ACC112 (cell line): ENCODE results near the gene UBE2V1.
"Not testable (repeated sequence)": the region's sequence is repeated elsewhere in the genome, so short reads cannot be mapped to it uniquely, and the experiment has no call there.

Experiments used
- H2AFZ ChIP-seq: fragments of 200-600 bp; sonication (generic); one replicate; pipeline ENCODE4 v1.6.0; 2017; ENCODE audit warnings: antibody characterized with exemption, low read length; ENCODE audit not compliant: unreplicated experiment
- H3K27ac ChIP-seq: fragments of 200-600 bp; sonication (generic); 2 replicates; pipeline ENCODE4 v1.5.1; 2014; ENCODE audit warnings: low read depth, mild to moderate bottlenecking, antibody characterized with exemption, low read length, moderate library complexity
- H3K27me3 ChIP-seq: fragments of 200-600 bp; sonication (generic); 2 replicates; pipeline ENCODE4 v1.6.1; 2014; ENCODE audit warnings: mild to moderate bottlenecking, antibody characterized with exemption, low read length, moderate library complexity, mixed read lengths; ENCODE audit not compliant: insufficient read depth
- H3K36me3 ChIP-seq: fragments of 200-600 bp; sonication (generic); 2 replicates; pipeline ENCODE4 v1.6.1; 2016; ENCODE audit warnings: mild to moderate bottlenecking, antibody characterized with exemption, low read length, moderate library complexity, mixed read lengths; ENCODE audit not compliant: insufficient read depth
- H3K4me1 ChIP-seq: fragments of 200-600 bp; sonication (generic); one replicate; pipeline ENCODE4 v1.6.1; 2016; ENCODE audit warnings: low read length, mixed read lengths; ENCODE audit not compliant: insufficient read depth, unreplicated experiment, control insufficient read depth
- H3K4me3 ChIP-seq: fragments of 200-600 bp; sonication (generic); 2 replicates; pipeline ENCODE4 v1.5.1; 2014; ENCODE audit warnings: mild to moderate bottlenecking, low read depth, low read length
- H3K79me2 ChIP-seq: fragments of 200-600 bp; sonication (generic); one replicate; pipeline ENCODE4 v1.6.0; 2016; ENCODE audit warnings: low read length; ENCODE audit not compliant: control insufficient read depth, unreplicated experiment, insufficient read depth

UBE2V1 gene

DNA sequence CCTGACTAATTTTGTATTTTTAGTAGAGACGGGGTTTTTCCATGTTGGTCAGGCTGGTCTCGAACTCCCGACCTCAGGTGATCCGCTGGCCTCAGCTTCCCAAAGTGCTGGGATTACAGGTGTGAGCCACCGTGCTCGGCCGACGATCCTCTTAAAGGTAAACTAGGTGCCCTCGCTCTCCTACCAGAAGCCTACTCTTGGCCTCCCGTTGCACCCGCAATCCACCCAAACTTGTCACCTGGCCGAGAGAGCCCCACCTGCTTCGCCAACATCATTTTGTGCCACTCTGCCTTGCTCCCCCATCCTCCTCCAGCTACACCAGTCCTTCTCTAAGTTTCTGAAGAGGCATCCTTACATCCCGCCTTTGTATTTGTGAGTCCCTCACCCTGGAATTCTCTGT, 10.4 kb downstream of the UBE2V1 start:
- peaks cover 38% of the 10 kb centered on the region for H3K4me1 ChIP-seq
- H3K27me3 ChIP-seq, H3K36me3 ChIP-seq, H3K4me3 ChIP-seq, H2AFZ ChIP-seq: not testable (repeated sequence)
- 0 out of 2 replicates have a peak overlapping the region, but pooled peaks have one; percentile 8 for H3K27ac ChIP-seq
- peaks cover 94% of the 10 kb centered on the region for H3K79me2 ChIP-seq

GRCh38 chr20:50101887-50102286, 11.1 kb downstream of the UBE2V1 start:
- Histone ChIP-seq H3K27me3 (no peaks in the 10 kb centered on the region), H3K36me3 (peaks cover 3% of the 10 kb centered on the region; the same call in 1 of the 2 replicates), H3K4me1 (peaks cover 31% of the 10 kb centered on the region), H2AFZ (no peak overlapping the region), H3K79me2 (peaks cover 94% of the 10 kb centered on the region), H3K4me3 (no peak overlapping the region), H3K27ac (no peak overlapping the region)

- no peak overlapping the region for H2AFZ ChIP-seq
- H3K27ac ChIP-seq: no peak overlapping the region
- H3K36me3 ChIP-seq: peaks cover 6% of the 10 kb centered on the region; the same call in 1 of the 2 replicates
- peaks cover 29% of the 10 kb centered on the region for H3K4me1 ChIP-seq
- peaks cover 94% of the 10 kb centered on the region for H3K79me2 ChIP-seq
- H3K27me3 ChIP-seq: no peaks in the 10 kb centered on the region
- H3K4me3 ChIP-seq: no peak overlapping the region
Observed at GRCh38 chr20:50101281-50101680, 11.7 kb downstream of the UBE2V1 start.

- Histone ChIP-seq H3K4me1 (peaks cover 29% of the 10 kb centered on the region), H3K36me3 (peaks cover 13% of the 10 kb centered on the region; the same call in 1 of the 2 replicates), H3K4me3 (no peak overlapping the region), H2AFZ (no peak overlapping the region), H3K79me2 (peaks cover 94% of the 10 kb centered on the region), H3K27me3 (no peaks in the 10 kb centered on the region), H3K27ac (no peak overlapping the region)
Observed at GRCh38 chr20:50100552-50100951, 12.4 kb downstream of the UBE2V1 start.

DNA sequence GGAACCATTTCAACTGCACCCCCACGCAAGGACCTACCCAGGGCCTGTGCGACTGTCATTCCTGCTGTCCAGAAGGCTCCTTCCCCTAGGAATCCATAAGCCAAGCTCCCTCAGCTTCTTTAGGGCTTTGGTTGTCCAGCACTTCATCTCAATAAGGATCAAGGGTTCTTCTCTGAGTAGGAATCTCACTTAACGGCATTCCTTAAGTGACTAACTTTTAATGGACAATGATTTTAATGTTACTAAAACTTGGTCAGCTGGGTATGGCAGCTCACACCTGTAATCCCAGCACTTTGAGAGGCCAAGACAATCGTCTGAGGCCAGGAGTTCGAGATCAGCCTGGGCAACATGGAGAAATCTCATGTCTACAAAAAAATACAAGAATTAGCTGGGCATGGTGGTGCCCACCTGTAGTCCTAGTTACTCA, 13.4 kb downstream of the UBE2V1 start:
- no peak overlapping the region for H3K4me3 ChIP-seq
- no peak overlapping the region for H3K27ac ChIP-seq
- peaks cover 25% of the 10 kb centered on the region for H3K4me1 ChIP-seq
- H3K79me2 ChIP-seq: peaks cover 94% of the 10 kb centered on the region
- peaks cover 21% of the 10 kb centered on the region for H3K36me3 ChIP-seq
- no peak overlapping the region for H2AFZ ChIP-seq
- no peaks in the 10 kb centered on the region for H3K27me3 ChIP-seq

DNA sequence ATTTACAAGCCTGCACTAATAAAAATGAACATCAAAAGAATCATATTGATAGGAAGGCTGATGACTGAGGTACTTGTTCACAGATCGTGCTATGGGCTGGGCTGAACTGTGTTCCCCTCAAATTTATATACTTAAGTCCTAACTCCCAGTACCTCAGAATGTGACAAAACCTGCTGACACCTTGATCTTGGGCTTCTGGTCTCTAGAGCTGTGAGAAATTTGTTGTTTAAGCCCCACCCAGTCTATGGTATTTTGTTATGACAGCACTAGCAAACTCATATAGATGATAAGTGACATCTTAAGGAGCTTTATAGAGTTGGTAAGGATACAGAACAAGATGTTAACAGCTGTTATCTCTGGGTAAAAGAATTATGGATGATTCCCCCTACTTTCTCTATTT, 13.8 kb downstream of the UBE2V1 start:
- Histone ChIP-seq H3K4me3 (no peak overlapping the region), H3K27me3 (no peaks in the 10 kb centered on the region), H2AFZ (no peak overlapping the region), H3K36me3 (peaks cover 25% of the 10 kb centered on the region), H3K27ac (no peak overlapping the region), H3K79me2 (peaks cover 93% of the 10 kb centered on the region), H3K4me1 (peaks cover 25% of the 10 kb centered on the region)

- Histone ChIP-seq H2AFZ (no peak overlapping the region), H3K27ac (no peak overlapping the region), H3K36me3 (peaks cover 25% of the 10 kb centered on the region), H3K27me3 (no peaks in the 10 kb centered on the region), H3K4me1 (peaks cover 23% of the 10 kb centered on the region), H3K4me3 (no peak overlapping the region), H3K79me2 (peaks cover 92% of the 10 kb centered on the region)
Observed at GRCh38 chr20:50098259-50098658, 14.7 kb downstream of the UBE2V1 start.

DNA sequence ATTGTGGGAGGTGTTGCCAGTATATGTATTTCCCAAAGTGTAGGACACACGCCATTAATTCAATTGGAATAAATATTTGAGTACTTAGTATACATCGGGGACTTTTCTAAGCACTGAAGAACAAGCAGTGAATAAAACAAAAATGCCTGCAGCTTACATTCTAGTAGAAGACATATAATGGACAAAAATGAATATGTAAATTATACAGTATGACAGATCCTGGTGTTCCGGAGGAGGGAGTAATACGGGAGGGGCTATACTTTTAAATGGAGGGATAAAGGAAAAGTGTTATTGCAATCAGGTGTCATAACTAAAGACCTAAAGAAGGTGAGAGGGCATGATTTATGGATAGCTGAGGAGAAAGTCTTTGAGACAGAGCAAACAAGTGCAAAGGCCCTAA, 15.1 kb downstream of the UBE2V1 start:
- peaks cover 25% of the 10 kb centered on the region for H3K36me3 ChIP-seq
- peaks cover 18% of the 10 kb centered on the region for H3K4me1 ChIP-seq
- no peaks in the 10 kb centered on the region for H3K27me3 ChIP-seq
- H3K79me2 ChIP-seq: peaks cover 92% of the 10 kb centered on the region
- no peak overlapping the region for H3K4me3 ChIP-seq
- no peak overlapping the region for H2AFZ ChIP-seq
- no peak overlapping the region for H3K27ac ChIP-seq

DNA sequence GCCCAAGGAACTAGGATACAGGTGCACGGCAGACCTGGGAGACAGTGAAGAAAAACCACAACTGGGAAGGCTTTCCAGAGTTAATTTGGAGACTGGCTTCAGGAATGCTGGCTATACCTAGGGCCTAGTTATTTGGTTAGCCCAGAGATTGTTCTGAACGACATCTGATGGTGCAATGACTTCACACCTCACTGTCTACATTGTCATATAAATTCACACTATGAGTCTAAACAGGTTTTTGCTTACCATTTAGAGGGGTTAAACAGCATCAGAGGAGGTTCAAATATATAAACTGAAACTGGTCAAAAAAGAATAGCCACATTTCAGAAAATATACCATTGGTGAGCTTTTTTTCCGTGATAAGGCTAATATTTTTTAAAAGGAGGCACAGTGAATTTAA, 16.7 kb downstream of the UBE2V1 start:
- Histone ChIP-seq H3K27ac (no peak overlapping the region), H2AFZ (no peak overlapping the region), H3K79me2 (peaks cover 91% of the 10 kb centered on the region), H3K27me3 (no peaks in the 10 kb centered on the region), H3K4me3 (no peak overlapping the region), H3K36me3 (peaks cover 22% of the 10 kb centered on the region), H3K4me1 (peaks cover 8% of the 10 kb centered on the region)

DNA sequence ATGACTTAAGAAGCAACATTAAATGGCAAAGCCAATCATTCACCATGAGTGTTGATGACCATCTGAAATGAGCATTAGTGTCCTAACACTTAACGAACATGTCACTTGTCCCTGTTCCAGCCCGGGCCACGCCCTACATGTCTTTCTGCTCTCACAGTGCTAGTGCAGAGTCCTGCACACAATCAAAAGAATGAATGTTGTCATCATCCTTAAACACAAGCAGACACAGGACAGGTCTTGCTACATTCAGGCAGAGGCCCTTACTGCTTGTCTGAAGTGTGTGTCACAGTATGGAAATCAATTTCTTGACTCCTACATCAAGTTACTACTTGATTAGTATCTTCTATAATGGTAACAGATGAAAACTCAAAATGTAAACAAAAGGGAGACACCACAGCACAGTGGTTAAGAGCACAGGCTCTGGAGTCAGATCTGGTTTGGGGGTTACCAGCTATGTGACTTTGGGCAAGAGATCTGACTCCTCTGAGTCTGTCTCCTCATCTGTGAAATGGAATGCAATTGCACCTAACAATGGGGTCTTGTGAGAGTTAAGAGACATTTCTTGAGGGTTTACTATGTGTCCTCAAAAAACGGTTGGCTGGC, 17.4 kb downstream of the UBE2V1 start:
- H3K27me3 ChIP-seq: no peaks in the 10 kb centered on the region
- H3K4me1 ChIP-seq: peaks cover 1% of the 10 kb centered on the region
- H3K4me3 ChIP-seq: no peak overlapping the region
- no peak overlapping the region for H2AFZ ChIP-seq
- H3K79me2 ChIP-seq: peaks cover 87% of the 10 kb centered on the region
- H3K27ac ChIP-seq: no peak overlapping the region
- H3K36me3 ChIP-seq: peaks cover 22% of the 10 kb centered on the region

GRCh38 chr20:50094522-50094921, 18.4 kb downstream of the UBE2V1 start:
- H3K4me3 ChIP-seq: no peak overlapping the region
- no peak overlapping the region for H3K27ac ChIP-seq
- peaks cover 22% of the 10 kb centered on the region for H3K36me3 ChIP-seq
- H3K27me3 ChIP-seq: no peaks in the 10 kb centered on the region
- H3K79me2 ChIP-seq: peaks cover 87% of the 10 kb centered on the region
- no peaks in the 10 kb centered on the region for H3K4me1 ChIP-seq
- no peak overlapping the region for H2AFZ ChIP-seq
